A204.1 (cell line): ENCODE data around the gene TP53I3.
"Not testable (repeated sequence)": the region's sequence is repeated elsewhere in the genome, so short reads cannot be mapped to it uniquely, and the experiment has no call there.

Experiments
- FAIRE-seq: peaks from 2 replicates; lab custom pipeline; 2012; peaks lifted over from hg19 to GRCh38; lab: Jason Lieb, UNC

The TP53I3 gene

GRCh38 chr2:24095171-24095677 lies 10.6 kb upstream of the TP53I3 start:
- not testable (repeated sequence) for FAIRE-seq

- not testable (repeated sequence) for FAIRE-seq
Observed at GRCh38 chr2:24093270-24093669, 8.6 kb upstream of the TP53I3 start.

- FAIRE-seq = no peak
Observed at GRCh38 chr2:24088821-24089359, 4.3 kb upstream of the TP53I3 start.

GRCh38 chr2:24087032-24087431 lies 2.4 kb upstream of the TP53I3 start:
- FAIRE-seq = no peak

DNA sequence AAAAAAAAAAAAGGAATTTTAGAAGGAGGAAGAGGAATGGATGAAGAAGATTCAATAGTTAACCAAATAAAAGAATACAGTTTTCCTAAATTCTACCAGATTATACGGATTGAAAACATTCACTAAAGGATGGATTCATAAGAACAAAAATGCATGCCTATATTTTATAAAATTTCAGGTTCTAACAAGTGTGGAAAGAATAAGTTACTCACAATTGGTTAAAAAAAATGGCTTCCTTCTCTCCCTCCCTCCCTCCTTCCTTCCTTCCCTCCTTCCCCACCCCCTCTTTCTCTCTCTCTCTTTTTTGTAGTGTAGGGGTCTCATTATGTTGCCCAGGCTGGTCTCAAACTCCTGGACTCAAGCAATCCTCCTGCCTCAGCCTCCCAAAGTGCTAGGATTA lies 1.6 kb upstream of the TP53I3 start:
- no peak for FAIRE-seq

GRCh38 chr2:24085200-24085489 lies 511 bp upstream of the TP53I3 start:
- FAIRE-seq = no peak

- no peak for FAIRE-seq
Observed at GRCh38 chr2:24083567-24084385, 858 bp downstream of the TP53I3 start.

- FAIRE-seq = no peak
Observed at GRCh38 chr2:24082787-24083566, 1.7 kb downstream of the TP53I3 start.

GRCh38 chr2:24080701-24081100 lies 3.9 kb downstream of the TP53I3 start:
- no peak for FAIRE-seq

DNA sequence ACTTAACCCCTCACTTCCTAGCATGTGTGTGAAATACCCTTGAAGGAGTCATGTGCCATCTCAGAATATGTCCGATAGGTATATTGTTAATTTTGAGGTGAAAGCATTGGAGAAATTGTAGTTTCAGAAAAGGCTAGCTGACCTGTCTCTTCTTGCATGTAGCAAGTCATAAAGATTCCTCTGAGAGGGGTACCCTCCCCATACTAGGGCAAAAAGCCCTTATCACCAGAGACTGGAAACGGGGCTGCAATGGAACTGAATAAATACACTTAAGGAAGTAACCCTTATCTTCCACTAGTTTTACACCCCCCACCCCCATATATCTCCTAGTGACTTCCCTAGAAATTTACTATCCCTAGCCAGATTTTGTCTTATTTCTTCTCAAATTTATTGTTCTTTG lies 6.8 kb downstream of the TP53I3 start:
- no peak for FAIRE-seq

- FAIRE-seq = no peak
Observed at GRCh38 chr2:24077535-24077877, 7.1 kb downstream of the TP53I3 start.

DNA sequence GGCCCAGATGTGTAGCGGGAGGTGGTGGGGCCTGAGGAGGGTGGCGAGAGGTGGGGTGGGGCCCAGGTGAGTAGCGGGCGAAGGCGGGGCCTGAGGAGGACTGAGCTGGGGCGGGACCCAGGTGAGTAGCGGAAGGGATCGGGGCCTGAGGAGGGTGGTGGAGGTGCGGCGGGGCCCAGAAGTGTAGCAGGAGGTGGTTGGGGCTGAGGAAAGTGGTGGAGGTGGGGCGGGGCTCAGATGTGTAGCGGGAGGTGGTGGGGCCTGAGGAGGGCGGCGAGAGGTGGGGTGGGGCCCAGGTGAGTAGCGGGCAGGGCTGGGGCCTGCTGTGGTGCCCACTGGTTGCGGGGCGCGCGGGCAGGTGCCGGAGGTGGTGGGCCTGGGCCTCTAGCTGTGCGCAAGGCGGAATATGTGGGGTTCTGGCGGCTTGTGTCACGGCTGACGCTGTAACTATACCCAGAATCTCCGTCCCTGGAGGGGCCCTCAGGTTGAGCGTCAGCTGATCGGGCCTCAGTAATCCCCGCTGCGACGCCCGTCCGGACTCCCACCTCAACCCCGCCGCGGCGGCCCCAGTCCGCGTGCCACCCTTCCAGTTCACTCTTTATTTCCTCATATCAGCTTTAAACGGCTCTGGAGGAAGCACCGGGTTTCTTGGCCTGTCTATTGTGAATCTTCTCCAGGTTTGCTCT lies 7.6 kb downstream of the TP53I3 start:
- no peak for FAIRE-seq

DNA sequence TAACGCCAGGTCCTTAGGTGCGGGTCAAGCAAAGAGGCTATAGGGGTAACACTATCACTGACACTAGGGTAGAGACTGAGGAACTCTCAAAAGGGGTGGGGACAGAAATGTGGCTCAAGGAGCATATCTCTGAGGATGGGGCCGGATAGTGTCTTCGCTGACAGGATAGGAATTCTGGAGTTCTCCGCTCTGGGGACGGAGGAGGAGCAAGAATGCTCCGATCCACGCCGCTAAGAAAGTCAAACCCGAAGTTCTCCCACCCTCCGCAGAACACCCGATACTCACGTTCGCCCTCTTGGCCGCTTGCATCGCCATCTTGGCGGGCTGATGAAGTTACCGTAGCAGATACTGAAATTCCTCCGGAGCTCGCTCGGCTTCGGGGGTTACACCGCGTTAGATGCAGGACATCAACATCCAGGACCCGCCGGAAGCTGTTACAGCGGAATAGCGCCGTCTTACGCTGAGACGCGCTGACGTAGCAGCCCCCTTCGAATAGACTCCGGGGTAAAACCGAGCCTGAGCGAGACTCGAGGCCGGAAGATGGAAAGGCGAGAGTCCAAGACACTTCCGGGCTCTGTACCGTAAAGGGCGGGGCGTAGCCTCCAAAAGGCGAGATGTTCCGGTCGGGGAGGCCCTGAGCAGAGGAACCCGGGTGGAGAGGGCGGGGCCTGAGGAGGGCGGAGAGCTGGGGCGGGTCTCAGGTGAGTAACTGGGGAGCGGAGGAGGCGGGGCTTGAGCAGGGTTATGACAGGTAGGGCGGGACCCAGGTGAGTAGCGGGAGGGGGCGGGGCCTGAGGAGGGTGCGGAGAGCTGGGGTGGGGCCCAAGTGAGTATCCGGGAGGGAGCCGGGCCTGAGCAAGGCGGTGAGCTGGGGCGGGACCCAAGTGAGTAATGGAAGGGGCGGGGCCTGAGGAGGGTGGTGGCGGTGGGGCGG lies 8.5 kb downstream of the TP53I3 start, which contains the start of gene SF3B6:
TSS of gene SF3B6 (minus strand) at position 412 of the 934 bp plus-strand sequence. CDS start at position 315, 97 bp downstream.
- peak; percentile 90 for FAIRE-seq

GRCh38 chr2:24075259-24075658 lies 9.4 kb downstream of the TP53I3 start:
- FAIRE-seq = no peak

DNA sequence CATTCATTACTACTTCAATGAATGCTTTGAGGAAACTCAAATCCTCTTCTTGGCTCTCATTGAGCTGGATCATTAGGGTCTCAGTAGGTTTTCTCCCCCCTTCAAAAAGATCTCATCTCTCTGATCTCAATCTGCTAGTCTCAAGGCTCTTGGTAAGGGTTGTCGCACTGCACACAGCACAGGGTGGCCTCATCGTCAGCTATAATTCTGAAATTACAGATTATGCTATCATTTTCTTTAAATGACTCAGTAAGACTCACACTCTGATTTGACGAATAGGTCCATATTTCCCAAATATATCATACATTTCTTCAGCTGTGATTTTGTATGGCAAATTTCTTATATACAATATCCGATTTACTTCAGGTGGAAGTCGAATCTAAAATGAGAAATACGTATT lies 10.8 kb downstream of the TP53I3 start:
- FAIRE-seq = no peak

- FAIRE-seq = no peak
Observed at GRCh38 chr2:24072259-24072658, 12.4 kb downstream of the TP53I3 start.

DNA sequence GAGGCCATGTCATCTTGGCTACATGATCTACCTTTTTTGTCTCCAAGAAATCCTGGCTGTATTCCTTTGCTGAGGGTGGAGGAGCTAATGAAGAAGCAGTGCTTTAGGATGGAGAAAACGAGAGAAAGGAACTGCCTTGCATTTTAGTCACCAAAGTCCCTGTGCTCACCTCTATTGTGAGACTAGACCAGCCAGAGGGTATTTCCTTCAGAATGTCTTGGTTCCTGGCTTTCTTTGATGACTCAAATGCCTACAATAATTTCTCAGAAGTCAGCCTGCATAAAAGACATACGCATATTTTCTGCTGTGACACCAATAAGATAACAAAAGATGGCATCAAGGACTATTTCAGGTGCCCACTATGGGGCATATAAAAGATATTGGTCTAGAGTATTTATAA lies 19.3 kb downstream of the TP53I3 start:
- no peak for FAIRE-seq

DNA sequence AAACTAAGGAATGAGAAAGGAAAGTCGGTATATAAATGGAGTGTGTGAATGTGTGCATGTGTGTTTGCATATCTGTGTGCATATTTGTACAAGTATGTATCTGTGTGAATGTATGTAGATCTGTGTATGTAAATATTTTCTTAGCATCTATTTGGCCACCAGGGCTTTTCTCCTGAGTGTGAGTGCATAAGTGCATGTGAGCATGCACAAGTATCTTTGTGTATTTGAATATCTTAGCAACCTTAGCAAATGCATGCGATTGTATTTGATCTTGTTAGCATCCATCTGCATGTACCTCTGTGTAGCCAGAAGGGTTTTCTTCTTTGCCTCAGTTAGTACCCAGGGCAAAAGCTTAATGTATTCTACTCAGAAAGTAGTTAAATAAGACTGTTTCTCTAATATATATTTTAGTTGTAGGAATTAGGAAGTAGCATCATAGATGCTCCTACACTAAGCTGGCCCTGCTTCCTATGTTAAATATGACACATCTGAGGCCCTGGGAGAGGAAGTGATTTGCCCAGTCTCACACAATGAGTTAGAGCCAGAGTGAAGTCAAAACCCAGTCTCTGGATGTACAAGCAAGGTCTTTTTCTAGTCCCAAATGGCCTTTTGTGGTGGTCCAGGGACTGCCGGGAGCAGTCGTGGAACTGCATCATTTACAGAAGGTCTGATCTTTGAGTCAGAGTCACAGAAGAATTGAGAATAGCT lies 25.9 kb downstream of the TP53I3 start:
- FAIRE-seq = no peak

GRCh38 chr2:24055750-24056149 lies 28.9 kb downstream of the TP53I3 start:
- no peak for FAIRE-seq

GRCh38 chr2:24054366-24055010 lies 30.1 kb downstream of the TP53I3 start:
- no peak for FAIRE-seq
